Measurements from ENCODE around the gene TVP23C. TPM values are rescaled to one million over a fixed set of nuclear protein-coding genes. Genes with fewer than 3 reads are reported as not detected.

TVP23C gene
- 0.77 and 3.0 TPM in 2 replicates for total RNA-seq

GRCh38 chr17:15563375-15563857 is at the start of gene TVP23C:
TVP23C (minus strand) TSS chr17:15563483; CDS start chr17:15563448, 35 bp downstream.

DNA sequence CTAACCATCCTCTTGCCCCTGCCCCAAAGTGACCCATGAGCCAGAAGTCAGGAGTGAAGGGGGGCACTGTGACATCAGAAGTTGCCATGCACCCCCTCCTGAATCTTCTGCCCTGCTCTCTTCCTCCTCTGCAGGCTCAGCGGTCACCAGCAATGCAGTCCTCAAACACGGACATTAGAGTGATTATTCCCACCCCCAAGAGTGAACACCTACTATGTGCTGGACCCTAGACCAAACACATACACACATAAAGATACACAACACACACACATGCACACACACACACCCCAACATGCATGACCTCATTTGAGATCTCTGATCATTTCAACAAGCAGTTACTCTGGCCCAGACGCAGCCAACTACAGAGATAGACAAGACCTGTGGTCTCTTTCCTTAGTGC is 95.7 kb downstream of the TVP23C start, which contains the start of gene CDRT4:
CDRT4 (minus strand) TSS at position 30 of the 400 bp plus-strand sequence. CDS start 27,383 bp downstream, outside the sequence.

Other genes starting within 250 kb of the TVP23C start
- gene TEKT3, start 221.9 kb downstream of the TVP23C start, total RNA-seq, result 0.09 TPM in 1 of 2 replicates, not detected in the other
- gene CDRT4, start 95.9 kb downstream of the TVP23C start, total RNA-seq, result 0.12 and 3.0 TPM in 2 replicates
- not detected in 2 replicates for gene FBXW10B, start 56.2 kb upstream of the TVP23C start, total RNA-seq
- 18.1 and 24.9 TPM in 2 replicates for gene TRIM16, start 120.8 kb upstream of the TVP23C start, total RNA-seq
- gene ZNF286A, start 136.3 kb upstream of the TVP23C start, total RNA-seq, result 26.8 and 40.4 TPM in 2 replicates
- gene TBC1D26, start 168.8 kb upstream of the TVP23C start, total RNA-seq, result not detected in 2 replicates

Data from pericardium fibroblast (primary cell).